Left ventricle myocardium inferior (tissue), 1 donor: ENCODE results near the gene RIBC1. TPM values are rescaled to one million over a fixed set of nuclear protein-coding genes. Genes with fewer than 3 reads are reported as not detected.

Experiments used
- DNase-seq: peaks from one replicate; pipeline ENCODE4 v3.0.0-alpha.2; 2020
- H3K27ac ChIP-seq: fragments of 200-600 bp; replicated peaks from 2 replicates; pipeline ENCODE4 v1.8.0; 2021
- H3K27me3 ChIP-seq: fragments of 200-600 bp; 2 replicates; pipeline ENCODE4 v1.8.0; 2021; ENCODE audit warnings: low read depth
- H3K36me3 ChIP-seq: fragments of 200-600 bp; 2 replicates; pipeline ENCODE4 v1.8.0; 2021
- H3K4me1 ChIP-seq: fragments of 200-600 bp; 2 replicates; pipeline ENCODE4 v1.8.0; 2021
- H3K4me3 ChIP-seq: fragments of 200-600 bp; 2 replicates; pipeline ENCODE4 v1.8.0; 2021; ENCODE audit warnings: mild to moderate bottlenecking, moderate library complexity
- H3K9me3 ChIP-seq: fragments of 200-600 bp; replicated peaks from 2 replicates; pipeline ENCODE4 v1.8.0; 2021
- intact Hi-C: fragments of 100-400 bp; cut with micrococcal nuclease; formaldehyde crosslinking; loops from one replicate; pipeline ENCODE4 v1.11.0; 2022
- total RNA-seq: library from RNA; stranded (reverse); fragmentation: NEBNext Ultra II Directional; extraction: Animal tissue kit (Norgen Biotek cat#: 25700); gene quantifications from one replicate; pipeline ENCODE4 v1.2.1, GENCODE V29; 2021
- TF ChIP-seq, protein P1 (sequence below): fragments of 200-600 bp; IDR thresholded peaks from 2 replicates; pipeline ENCODE4 v1.8.0; 2021; ENCODE audit warnings: antibody characterized with exemption, mild to moderate bottlenecking, borderline replicate concordance
- donor health status: DM: no; HTN: yes; CAD: no; lungs with severe emphysema.

The RIBC1 gene
- total RNA-seq, 1 donor from 2014 or later = 0.49 TPM

DNA sequence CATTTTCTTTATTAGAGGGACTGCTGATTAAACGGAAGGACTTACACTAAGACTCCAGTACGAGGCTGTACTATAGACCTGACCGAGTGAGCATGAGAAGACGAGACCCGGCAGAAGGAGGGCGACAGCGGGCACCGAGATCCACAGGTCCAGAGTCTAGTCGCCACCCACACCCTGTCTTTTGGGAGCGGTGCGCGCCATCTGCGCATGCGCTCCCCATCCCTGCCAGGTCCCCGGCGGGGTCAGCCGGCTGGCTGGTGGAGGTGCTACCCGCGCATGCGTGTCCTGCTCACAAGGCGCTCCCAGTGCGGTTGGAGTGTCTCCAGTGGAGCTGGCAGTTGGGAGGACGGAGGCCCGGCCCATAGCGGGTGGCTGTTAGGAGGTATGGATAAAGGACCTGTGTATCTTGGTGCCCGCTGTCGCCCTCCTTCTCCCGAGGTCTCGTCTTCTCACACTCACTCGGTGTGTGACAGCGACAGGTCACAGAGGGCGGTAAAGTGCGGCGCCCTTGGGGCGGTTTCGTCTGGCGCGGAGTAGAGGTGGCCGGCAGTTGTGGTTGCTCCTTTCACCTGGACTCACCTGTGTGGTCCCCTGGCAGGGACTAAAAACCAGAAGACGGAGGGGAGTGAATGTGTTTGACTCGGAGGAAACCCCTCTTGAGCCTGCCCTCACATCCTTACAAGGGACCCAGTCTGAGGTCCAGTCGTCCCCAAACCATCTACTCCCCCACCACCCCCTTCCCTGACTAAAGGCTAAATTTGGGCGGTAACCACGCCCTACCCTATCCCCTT, 19.1 kb downstream of the RIBC1 start:
- H3K27me3 ChIP-seq = no peaks in the 10 kb centered on the region
- no peaks in the 10 kb centered on the region for H3K9me3 ChIP-seq
- no peaks in the 10 kb centered on the region for H3K36me3 ChIP-seq
- peak overlapping the region; percentile 63 for H3K4me3 ChIP-seq
- peak overlapping the region; percentile 52 for H3K27ac ChIP-seq
- intact Hi-C loops = no loop called here
- peaks cover 13% of the 10 kb centered on the region for H3K4me1 ChIP-seq
- TF ChIP-seq, protein P1, sequence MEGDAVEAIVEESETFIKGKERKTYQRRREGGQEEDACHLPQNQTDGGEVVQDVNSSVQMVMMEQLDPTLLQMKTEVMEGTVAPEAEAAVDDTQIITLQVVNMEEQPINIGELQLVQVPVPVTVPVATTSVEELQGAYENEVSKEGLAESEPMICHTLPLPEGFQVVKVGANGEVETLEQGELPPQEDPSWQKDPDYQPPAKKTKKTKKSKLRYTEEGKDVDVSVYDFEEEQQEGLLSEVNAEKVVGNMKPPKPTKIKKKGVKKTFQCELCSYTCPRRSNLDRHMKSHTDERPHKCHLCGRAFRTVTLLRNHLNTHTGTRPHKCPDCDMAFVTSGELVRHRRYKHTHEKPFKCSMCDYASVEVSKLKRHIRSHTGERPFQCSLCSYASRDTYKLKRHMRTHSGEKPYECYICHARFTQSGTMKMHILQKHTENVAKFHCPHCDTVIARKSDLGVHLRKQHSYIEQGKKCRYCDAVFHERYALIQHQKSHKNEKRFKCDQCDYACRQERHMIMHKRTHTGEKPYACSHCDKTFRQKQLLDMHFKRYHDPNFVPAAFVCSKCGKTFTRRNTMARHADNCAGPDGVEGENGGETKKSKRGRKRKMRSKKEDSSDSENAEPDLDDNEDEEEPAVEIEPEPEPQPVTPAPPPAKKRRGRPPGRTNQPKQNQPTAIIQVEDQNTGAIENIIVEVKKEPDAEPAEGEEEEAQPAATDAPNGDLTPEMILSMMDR = no peak
- peak; percentile 83 for DNase-seq

GRCh38 chrX:53442322-53442631, 19.6 kb downstream of the RIBC1 start:
- DNase-seq = no peak
- H3K36me3 ChIP-seq = no peaks in the 10 kb centered on the region
- peaks cover 13% of the 10 kb centered on the region for H3K4me1 ChIP-seq
- H3K27ac ChIP-seq = peak overlapping the region; percentile 52
- intact Hi-C loops = no loop called here
- peak overlapping the region; percentile 63 for H3K4me3 ChIP-seq
- H3K27me3 ChIP-seq = no peaks in the 10 kb centered on the region
- H3K9me3 ChIP-seq = no peaks in the 10 kb centered on the region
- TF ChIP-seq, protein P1 = no peak

- intact Hi-C loops = no loop called here
- no peak for DNase-seq
- Histone ChIP-seq H3K27ac (no peak overlapping the region), H3K4me3 (no peak overlapping the region), H3K27me3 (no peaks in the 10 kb centered on the region), H3K4me1 (peaks cover 4% of the 10 kb centered on the region), H3K9me3 (no peaks in the 10 kb centered on the region), H3K36me3 (no peaks in the 10 kb centered on the region)
- TF ChIP-seq, protein P1 = peak; percentile 55
Measured at GRCh38 chrX:53445977-53446376, 23.3 kb downstream of the RIBC1 start.

DNA sequence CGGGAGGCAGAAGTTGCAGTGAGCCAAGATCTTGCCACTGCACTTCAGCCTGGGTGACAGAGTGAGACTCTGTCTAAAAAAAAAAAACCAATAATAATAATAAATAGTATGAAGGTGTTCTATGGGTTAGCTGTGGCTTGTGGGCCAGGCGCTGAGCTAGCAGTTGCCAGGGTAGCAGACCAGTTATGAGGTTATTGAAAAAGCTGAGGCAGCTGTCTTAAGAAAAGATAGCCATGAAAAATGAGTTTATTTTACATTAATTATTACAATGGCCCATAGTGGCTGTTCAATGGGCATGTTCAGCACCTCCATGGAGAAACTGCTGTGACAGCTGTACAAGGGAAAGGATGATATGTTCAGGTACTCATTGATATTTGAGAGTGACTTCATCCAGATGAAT, 24.8 kb downstream of the RIBC1 start:
- H3K9me3 ChIP-seq = no peaks in the 10 kb centered on the region
- no peak overlapping the region for H3K27ac ChIP-seq
- H3K4me3 ChIP-seq = no peak overlapping the region
- intact Hi-C loops = no loop called here
- no peaks in the 10 kb centered on the region for H3K36me3 ChIP-seq
- DNase-seq = no peak
- no peaks in the 10 kb centered on the region for H3K27me3 ChIP-seq
- TF ChIP-seq, protein P1 = no peak
- no peaks in the 10 kb centered on the region for H3K4me1 ChIP-seq

GRCh38 chrX:53449632-53450031, 27.0 kb downstream of the RIBC1 start:
- intact Hi-C loops = no loop called here
- Histone ChIP-seq H3K4me3 (no peak overlapping the region), H3K27me3 (no peaks in the 10 kb centered on the region), H3K9me3 (no peaks in the 10 kb centered on the region), H3K27ac (no peak overlapping the region), H3K36me3 (no peaks in the 10 kb centered on the region), H3K4me1 (no peaks in the 10 kb centered on the region)
- TF ChIP-seq, protein P1 = no peak
- no peak for DNase-seq
